RWPE1 (cell line): ENCODE results near the gene HOXD4.

Source experiments
- CTCF ChIA-PET: fragments of 350-600 bp; sonication (Branson Sonifier 250); formaldehyde crosslinking; extraction: SDS; loops from one replicate; lab custom pipeline; 2021; lab: Yijun Ruan, JAX
- POLR2A ChIA-PET: fragments of 400-600 bp; formaldehyde crosslinking; extraction: SDS; loops from one replicate; lab custom pipeline; 2020; ENCODE audit warnings: antibody characterized with exemption; ENCODE audit not compliant: low non-redundant PET; lab: Yijun Ruan, JAX
- DNase-seq: peaks from one replicate; pipeline ENCODE4 v3.0.0; 2012; ENCODE audit warnings: low spot score
- H3K27ac ChIP-seq: fragments of 450-650 bp; 2 replicates; pipeline ENCODE4 v1.5.1; 2017
- CTCF ChIP-seq: fragments of 450-650 bp; conservative IDR thresholded peaks from 2 replicates; pipeline ENCODE4 v1.5.1; 2017; ENCODE audit warnings: low read depth, mild to moderate bottlenecking

HOXD4 gene

GRCh38 chr2:176156301-176156806 is 5.0 kb downstream of the HOXD4 start:
- no peak for TF ChIP-seq CTCF
- CTCF ChIA-PET = interaction anchor here (2.2 kb wide), 1 partner anchor 16 kb away, joined by 7 read pairs; no protein-coding TSS in a partner anchor

GRCh38 chr2:176156807-176157498 is 5.6 kb downstream of the HOXD4 start, which contains the start of gene HOXD3:
HOXD3 (plus strand) TSS chr2:176157307; CDS start chr2:176169115, 11,808 bp downstream.
- no peak within 1 kb of the TSS for H3K27ac ChIP-seq
- CTCF ChIA-PET = no interaction called here
- no peak for TF ChIP-seq CTCF
- no peak for DNase-seq
- POLR2A ChIA-PET = no interaction called here

More at GRCh38 chr2:176156301-176156806, 5.0 kb downstream of the HOXD4 start:
- POLR2A ChIA-PET = no interaction called here
- no peak overlapping the region for H3K27ac ChIP-seq
- DNase-seq = no peak

- POLR2A ChIA-PET = interaction anchor here (0.7 kb wide), 1 partner anchor 12 kb away, joined by 8 read pairs; no protein-coding TSS in a partner anchor
- CTCF ChIA-PET = interaction anchor here (0.7 to 1.2 kb wide), 2 partner anchors 17 to 47 kb away, joined by 3 to 6 read pairs; no protein-coding TSS in a partner anchor
- DNase-seq = no peak
- TF ChIP-seq CTCF = no peak
- no peak overlapping the region for H3K27ac ChIP-seq
Measured at GRCh38 chr2:176157499-176158185, 6.3 kb downstream of the HOXD4 start.

- ChIA-PET POLR2A (interaction anchor here (0.7 kb wide), 1 partner anchor 11 kb away, joined by 8 read pairs; no protein-coding TSS in a partner anchor), CTCF (interaction anchor here (0.7 to 1.2 kb wide), 2 partner anchors 17 to 47 kb away, joined by 3 to 6 read pairs; no protein-coding TSS in a partner anchor)
- no peak for DNase-seq
- no peak overlapping the region for H3K27ac ChIP-seq
- TF ChIP-seq CTCF = no peak
Measured at GRCh38 chr2:176158186-176158591, 6.8 kb downstream of the HOXD4 start.

- no peak for DNase-seq
- ChIA-PET CTCF (interaction anchor here (1.2 kb wide), 1 partner anchor 18 kb away, joined by 3 read pairs; no protein-coding TSS in a partner anchor), POLR2A (no interaction called here)
- no peak for TF ChIP-seq CTCF
- no peak overlapping the region for H3K27ac ChIP-seq
Measured at GRCh38 chr2:176158855-176159662, 7.7 kb downstream of the HOXD4 start.
